Measurements from ENCODE around the gene AGBL4.

Gene AGBL4

DNA sequence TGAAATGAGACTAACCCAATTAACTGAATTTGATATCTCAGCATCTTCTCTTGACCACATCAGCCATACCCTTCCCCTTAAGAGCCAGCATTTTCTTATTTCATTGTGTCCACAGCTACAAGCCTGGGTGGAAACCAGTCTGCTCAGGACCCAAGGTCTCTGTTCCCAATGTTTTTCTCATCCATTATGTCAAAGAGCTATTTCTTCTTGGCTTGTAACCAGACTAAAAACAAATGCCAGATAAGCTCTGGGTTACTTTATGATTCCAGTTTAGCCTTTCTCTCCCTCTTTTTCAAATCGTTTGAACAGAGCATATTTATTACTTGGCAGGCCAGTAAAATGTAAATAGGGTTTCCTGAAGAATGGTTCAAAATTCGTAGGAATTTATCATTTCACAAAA is 1442.5 kb downstream of the AGBL4 start:
- DNase-seq (ENCODE audit: low spot score) = no peak

DNA sequence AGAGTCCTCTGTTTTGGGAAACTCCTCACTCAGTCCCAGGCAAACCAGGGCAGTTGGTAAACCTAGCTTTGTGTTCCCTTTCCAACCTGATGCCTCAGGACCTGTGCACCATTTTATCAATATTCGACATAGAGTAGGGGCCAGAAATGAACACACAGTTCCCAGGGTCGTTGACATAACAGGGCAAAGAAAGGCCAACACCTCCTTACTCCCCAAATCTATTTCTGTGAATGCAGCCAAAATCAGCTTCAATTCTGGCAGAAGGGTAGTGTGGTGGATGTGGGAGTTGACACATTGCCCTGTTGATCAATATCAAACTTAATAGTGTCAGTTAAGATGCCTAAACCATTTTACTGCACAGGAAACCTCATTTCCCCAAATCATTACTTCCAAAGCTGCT is 1447.2 kb downstream of the AGBL4 start:
- DNase-seq (ENCODE audit: low spot score) = no peak

DNA sequence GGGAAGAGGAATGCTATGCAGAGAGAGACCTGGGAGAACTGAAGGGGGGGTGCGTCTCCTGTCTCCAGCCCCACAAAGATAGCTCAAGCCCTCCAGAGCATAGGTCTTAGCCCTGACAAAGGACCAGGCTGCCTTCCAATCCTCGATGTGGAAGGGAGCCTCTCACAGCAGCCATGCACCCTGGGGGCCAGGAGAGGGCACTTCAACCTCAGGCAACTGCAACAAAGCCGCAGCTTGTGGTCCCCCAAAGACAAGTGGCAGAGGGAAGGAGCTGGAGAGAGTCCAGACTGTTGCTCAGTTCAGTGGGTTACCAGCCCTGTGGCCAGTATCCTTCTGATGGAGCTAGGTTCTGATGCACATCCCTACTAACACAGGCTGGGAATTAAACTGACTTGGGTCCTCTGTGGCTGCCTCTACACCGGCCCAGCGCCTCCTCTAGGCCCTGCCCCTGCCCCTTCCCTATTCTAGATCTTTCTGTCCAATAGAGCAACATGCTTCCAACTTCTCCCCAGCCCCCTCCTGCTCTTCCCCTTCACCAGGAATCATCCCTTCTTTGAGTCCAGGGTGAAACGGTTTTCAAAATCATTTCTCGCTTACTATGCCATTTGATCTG is 1451.0 kb downstream of the AGBL4 start:
- peak; percentile 12 for DNase-seq (ENCODE audit: low spot score)

DNA sequence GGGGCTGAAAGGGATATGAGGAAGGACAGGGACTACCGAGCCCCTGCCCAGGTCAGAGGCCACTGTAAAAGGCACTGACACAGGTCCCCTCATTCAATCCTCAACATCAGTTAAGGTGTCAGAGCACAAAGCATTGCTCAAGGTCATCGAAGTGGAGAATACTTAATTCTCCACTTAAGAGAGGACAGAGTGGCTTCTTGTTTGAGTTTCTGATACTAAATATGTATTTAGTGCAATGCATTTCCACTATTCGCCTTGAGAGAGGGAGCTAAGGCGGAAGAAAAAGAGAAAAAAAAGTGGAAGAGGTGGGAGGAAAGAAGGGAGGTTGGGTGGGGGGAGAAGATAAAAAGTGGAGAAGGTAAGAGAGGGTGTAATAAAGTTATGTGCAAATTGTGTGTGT is 1451.6 kb downstream of the AGBL4 start:
- DNase-seq (ENCODE audit: low spot score) = no peak

DNA sequence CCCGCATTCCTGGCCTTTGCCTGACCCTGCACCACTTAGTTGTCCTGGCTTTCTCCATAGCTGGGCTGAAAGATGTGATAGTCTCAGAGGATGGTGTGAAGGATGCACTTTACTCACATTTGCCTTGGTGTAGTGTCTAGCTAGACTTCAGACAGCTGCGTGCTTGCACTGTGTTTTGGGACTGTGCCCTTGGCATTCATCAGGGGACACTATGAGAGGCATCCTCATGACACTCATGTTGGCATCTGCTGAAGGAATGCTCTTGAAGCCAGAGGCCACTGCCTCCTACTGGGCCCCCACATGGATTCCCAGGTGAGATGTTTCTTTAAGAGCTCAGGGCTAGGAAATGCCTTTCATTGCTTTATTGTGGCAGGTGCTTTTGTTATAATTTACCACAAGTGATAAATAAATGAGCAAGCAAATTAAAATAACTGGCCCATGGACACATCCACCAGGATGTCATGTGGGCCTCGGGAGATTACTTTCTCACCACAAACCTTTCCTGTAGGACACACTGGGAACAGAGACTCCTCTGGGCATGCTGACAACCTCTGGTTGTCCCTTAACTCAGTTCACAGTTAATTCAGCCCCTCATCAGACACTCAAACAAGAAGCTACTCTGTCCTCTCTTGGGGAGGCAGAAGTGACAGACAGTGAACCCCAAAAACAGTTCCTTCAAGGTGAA is 1452.3 kb downstream of the AGBL4 start:
- no peak for DNase-seq (ENCODE audit: low spot score)

DNA sequence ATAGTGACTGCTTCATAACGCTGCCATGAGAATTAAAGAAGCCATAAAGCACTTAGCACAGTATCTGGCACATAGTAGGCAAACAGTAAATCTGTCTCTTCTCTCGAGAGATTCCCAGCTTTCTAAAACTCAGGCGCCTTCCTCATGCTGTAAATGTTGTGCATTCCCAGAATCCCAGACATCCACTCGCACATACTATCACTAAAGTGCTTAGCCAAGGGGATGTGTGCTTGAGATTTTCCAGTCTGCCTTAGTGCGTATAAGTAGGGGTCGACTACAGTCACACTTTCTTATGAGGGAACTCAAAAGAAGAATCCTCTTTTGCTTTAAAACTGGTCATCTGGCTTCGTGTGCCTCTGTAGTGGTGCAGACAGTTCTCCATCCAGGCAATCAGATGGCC is 1453.2 kb downstream of the AGBL4 start:
- DNase-seq (ENCODE audit: low spot score) = no peak

DNA sequence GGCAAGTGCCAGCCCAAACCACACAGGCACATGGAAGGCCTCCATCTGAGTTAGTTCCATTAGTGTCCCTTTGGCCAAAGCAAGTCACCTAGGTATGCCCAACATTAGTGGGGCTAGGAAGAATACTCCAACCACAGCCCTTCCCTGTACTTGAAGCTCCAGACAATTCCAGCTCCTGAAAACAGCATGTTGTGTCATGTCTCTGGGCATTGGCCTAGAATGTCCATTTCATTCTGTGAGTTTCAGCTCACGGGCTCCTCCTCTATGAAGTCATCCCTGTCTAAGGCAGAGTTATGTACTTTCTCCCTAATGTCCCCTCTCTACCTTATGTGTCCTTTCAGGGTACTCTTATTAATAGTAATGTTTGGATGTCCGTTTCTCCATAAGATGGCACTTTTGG is 1455.3 kb downstream of the AGBL4 start:
- no peak for DNase-seq (ENCODE audit: low spot score)

DNA sequence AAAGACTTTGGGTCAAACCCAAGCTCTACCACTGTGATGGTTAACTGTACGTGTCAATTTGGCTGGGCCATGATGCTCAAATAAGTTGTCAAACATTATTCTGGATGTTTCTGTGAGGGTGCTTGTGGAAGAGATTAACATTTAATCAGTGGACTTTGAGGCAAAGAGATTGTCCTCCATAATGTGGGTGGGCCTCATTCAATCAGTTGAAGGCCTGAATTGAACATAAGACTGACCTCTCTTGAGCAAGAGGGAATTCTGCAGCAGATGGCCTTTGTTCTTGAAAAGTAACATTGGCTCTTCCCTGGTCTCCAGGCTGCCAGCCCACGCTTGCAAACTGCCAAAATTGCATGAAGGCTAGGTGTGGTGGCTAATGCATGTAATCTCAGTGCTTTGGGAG is 1457.3 kb downstream of the AGBL4 start:
- no peak for DNase-seq (ENCODE audit: low spot score)

DNA sequence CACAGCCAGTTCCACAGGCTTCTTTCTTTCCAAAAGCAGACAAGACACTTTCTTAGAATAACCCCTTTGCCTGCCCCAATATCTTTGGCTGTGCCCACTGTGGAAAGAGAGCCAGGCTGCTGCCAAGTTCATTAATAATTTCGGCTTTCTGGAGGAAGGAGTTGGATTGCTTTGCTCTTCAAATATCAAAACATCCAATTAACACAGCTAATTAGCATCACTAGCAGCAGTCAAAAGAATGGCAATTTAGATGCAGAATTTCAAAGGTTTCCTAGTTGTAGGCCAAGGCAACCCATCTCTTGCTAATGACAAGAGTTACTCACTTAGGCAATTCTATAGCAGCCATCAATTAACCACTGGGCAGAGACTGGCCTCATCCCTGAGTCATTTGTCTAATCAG is 1460.7 kb downstream of the AGBL4 start:
- DNase-seq (ENCODE audit: low spot score) = no peak

DNA sequence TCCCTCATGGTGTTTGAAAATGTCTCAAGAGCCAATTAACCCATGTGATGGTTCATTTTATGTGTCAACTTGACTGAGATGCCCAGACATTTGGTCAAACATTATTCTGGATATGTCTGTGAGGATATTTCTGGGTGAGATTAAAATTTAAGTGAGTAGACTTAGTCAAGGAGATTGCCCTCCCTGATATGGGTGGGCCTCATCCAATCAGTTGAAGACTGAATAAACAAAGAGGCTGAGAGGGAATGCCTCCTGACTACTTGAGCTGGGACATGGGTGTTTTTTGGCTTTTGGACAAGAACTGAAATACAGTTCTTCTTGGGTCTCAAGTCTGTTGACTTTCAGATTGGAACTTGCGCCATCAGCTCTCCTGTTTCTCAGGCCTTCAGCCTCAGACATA is 1462.3 kb downstream of the AGBL4 start:
- DNase-seq (ENCODE audit: low spot score) = no peak

DNA sequence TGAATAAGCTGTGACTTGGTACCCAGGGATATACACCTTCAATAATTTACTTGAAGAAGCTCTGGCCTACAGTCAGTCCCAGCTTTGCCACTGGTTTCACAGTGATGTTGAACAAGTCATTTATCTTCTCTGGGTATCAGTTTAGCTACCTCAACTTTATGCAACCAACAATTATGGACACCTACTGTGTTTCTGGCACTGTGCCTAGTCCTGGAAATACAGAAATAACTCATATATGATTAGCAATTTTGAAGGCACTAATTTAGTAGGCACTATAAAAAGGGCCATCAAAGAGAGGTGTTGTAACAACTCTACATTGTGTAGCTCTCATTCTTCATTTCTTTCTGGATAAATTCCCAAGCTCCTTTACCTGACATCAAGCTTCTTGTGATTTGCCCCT is 1463.2 kb downstream of the AGBL4 start:
- no peak for DNase-seq (ENCODE audit: low spot score)

DNA sequence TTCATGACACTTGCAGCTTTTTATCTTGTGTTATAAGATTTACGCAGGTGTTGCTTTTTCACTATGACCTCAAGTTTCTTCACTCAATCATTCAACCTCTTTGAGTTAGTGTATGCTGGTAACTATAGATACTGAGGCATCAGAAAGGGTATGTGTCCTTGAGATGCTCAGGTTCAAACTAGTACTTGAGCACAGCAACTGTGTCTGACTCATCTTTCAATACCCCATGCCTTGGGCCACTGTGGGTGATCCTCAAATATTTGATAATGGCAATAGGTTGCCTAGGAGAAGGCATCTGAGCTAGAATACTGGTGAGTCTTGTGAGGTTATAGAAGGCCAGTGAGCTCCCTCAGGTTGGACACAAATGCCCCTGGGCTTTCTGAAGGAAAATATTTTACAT is 1463.6 kb downstream of the AGBL4 start:
- no peak for DNase-seq (ENCODE audit: low spot score)

DNA sequence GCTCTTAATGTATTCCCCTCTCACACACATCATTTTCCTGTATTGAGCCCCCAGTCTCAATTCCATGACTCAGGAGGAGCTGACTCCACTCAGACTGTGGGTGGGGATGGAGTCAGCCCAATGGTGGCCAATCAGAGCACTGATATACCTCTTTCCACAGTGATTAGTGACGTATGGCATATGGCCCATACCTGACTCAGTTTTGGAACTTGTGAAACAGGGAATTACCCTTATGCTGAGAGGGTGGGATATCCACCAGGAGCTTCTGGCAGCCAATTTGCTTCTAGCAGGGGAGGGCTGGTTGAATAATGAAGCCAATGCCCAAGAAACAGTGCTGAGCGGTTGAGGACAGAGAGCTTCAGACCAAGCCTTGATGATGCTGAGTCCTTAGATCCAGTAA is 1465.4 kb downstream of the AGBL4 start:
- no peak for DNase-seq (ENCODE audit: low spot score)

DNA sequence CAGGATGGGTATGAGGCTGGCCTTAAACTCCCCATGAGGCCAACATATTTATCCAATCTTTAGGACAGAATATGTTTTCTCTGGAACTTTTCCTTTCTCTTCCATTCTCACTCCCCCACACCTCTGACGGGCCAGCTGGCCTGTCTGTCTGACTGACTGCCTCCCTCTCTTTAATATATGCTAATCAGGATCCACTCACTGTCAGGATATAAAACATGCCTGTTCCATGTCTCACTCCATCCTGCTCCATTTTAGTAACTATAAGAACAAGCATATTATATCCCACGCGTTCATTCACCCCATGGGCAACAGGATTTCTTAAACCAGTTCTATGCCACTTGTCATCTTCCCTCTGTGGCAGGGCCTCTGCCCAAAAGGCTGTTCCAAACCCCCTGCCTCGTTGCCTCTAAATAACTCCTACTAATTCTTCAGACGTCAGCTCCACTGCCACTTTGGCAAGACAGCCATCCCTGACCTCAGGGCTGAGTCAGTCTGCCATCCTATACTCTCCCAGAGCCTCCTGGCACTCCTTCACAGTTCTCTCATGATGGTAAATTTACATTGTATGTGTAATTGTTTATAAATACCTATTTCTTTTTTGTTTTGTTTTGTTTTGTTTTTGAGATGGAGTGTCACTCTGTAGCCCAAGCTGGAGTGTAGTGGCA is 1467.4 kb downstream of the AGBL4 start:
- no peak for DNase-seq (ENCODE audit: low spot score)

DNA sequence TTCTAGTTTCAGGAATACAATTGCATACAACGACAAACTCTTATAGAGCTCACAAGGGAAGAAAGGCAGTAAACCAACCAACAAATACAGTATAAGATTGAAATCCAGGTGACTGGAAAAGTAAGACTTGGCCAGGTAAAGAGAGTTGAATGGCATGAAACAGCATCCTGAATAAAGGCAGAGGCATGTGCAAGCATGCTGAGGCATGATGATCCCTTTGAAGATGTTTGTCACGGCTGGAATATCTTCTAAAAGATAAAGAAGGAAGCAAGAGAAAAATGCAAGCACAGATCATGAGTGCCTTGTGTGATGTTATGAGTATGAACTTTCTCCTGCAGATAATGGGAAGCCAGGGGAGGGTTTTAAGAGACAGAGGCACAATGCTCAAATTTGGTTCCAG is 1468.5 kb downstream of the AGBL4 start:
- DNase-seq (ENCODE audit: low spot score) = no peak

DNA sequence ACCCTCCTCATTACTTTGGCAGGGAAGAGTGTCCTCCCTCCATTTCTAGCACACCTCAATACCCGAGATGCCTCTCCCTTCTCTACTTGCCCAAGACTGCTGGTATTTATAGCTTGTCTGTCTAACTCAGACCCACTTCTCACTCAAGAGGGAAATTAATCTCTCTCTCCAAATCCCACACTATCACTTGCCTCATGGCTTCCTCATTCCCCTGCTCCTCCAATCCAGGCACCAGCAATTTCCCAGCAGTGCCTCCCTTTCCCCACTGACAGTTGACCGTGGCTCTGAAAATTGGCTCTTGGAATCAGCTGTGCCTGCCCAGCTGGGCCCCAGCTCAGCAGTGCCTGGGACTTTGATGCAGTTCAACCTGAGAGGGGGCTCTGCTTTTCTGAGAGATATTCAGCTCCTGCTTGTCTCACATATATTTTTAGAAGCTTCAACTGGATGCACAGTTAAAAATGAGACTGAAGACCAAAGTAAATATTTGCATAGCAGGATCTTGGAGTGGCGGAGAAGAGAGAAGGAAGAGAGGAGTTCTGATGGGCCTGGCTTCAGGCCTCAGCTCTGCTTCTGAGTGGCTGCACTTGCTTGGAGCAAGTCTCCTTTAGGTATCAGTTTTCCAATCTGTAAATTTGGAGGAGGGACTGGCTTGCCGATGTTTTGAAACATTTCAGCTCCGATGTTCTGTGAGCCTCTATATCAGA is 1470.7 kb downstream of the AGBL4 start:
- no peak for DNase-seq (ENCODE audit: low spot score)

DNA sequence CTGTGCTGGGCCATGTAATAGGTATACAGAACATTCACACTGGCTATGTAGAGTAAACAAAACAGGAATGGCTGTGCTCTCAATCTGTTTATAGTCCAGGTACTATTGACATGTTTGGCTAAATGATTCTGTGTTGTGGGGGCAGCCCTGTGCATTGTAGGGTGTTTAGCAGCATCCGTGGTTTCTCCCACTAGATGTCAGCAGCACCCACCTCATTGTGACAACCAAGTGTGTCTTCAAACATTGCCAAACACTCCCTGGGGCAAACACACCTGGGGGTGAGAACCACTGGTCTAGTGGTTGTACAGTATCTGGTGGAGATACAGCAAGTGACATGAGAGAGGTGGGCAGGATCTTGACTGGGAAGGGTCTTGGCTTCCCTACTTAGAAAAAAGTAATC is 1471.3 kb downstream of the AGBL4 start:
- DNase-seq (ENCODE audit: low spot score) = no peak

DNA sequence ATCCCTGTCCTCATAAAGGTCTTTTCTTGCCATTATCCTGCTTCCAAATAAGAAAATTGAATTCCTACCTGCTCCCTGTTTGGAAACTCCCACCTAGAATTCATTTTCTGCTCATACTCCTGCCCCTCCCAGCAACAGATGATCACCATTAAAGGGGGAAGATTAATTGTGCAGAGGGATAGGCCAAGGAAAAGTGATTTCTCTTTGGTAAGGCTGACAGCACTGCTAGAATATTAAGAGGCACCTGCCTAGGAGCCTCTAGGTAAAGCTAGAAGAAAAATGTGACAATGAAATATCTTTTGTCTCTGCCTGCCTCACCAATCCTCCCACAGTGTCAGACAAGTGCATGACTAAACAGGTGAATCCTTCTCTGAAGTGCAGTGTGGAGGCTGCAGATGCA is 1474.8 kb downstream of the AGBL4 start:
- DNase-seq (ENCODE audit: low spot score) = no peak

DNA sequence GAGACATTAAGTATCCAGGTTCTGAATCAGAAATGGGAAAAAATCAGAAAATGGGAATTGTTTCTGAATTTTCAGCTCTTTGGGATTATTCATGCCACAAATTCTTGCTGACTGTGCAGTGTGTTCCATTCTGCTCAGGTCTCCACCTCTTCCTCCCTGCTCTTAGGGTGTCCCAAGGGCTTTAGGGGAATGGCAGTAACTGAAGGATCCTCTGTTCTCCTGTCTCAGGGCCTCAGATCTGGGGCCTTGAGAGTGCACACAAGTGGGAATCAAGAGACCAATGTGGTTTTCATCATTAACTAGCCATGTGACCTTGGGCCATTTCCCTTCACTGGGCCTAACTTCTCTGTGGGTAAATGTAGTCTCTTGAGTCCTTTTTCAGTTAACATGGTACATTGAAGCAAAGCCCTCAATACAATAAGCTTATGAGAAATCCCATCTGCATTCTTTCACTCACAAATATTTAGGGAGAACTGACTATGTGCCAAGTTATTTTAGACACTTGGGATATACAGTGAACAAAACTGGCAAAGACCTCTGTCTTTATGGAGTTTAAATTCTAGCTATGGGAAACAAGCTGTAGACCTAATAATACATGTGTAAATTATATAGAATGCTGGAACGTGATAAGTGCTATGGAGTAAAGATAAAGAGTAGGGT is 1476.1 kb downstream of the AGBL4 start:
- no peak for DNase-seq (ENCODE audit: low spot score)

DNA sequence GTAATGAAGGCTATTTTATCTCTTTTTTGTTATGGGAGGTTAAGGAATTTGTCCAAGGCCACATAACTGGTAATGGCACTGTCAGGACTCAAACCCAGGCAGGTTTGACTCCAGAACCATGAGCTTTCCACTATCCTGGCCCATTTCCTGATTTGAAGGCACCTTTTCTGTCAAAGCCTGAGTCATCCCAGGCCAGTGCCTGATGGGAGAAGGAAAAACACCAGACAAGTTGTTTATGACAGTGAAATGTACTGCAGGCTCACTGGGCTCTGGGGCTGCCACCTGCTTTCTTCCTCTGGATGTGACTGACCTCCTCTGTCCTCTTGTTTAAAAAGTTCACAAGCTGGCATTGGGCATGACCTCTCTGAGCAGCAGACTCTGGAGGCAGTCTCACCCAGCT is 1479.9 kb downstream of the AGBL4 start:
- DNase-seq (ENCODE audit: low spot score) = no peak

DNA sequence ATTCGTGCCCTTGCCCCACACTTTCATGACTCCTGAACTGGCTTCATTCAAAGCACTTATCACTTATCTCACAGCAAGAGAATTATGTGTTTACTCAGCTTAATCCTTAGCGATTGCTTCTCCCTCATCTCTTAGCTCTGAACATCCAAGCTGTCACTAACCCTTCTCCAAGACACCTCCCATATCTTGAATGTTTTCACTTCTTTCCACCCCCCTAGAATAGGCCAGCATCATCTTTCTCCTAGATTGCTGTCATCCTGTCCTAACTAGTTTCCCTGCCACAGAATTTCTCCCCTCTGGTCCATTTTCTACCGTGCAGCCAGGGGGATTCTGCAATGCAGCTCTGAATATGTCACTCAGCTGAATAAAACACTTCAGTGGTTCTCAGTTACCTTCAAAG is 1483.2 kb downstream of the AGBL4 start:
- no peak for DNase-seq (ENCODE audit: low spot score)

DNA sequence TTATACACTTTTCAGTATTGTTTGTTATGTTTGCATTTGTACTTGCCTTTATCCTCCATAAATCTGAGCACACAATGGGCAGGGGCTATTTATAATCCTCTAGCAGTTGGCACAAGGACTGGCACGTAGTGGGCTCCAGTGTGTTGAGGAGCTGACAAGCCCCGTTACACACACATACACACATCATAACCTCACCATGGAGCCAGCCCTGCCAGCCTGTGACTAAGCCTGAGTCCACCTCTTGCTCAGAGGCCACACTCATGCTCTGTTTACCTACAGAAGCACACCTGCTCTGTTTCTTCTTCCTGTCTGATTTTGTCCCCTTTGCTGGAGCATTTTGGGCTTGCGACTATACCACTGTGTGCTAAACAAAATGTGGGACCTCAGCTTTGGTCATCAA is 1487.3 kb downstream of the AGBL4 start:
- no peak for DNase-seq (ENCODE audit: low spot score)

DNA sequence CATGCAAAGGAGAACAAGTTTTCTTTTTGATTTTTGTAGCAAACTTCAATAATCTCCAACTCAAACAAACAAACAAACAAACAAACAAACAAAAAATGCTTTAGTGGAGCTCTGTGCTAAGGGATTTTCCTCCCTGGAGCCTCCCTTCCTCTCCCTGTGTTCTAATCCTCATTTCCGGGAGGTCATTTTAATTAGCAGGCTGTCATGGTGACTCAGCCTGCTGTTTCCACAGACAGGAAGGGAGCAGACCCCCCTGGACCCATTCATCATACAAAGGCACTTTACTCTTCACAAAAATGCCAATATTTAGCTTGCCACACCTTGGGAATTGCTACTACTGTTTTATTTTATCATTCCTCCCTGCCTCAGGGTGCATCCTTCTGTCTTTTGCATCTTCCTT is 1490.8 kb downstream of the AGBL4 start:
- no peak for DNase-seq (ENCODE audit: low spot score)

Measured in LoVo (cell line).